GM18520 (cell line): Measurements from ENCODE around the gene POU6F2.
"Not testable (repeated sequence)": the region's sequence is repeated elsewhere in the genome, so short reads cannot be mapped to it uniquely, and the experiment has no call there.

Experiments used
- ATAC-seq: cut with Tn5 transposase; IDR thresholded peaks from one replicate; pipeline ENCODE4 v1.9.1; 2021; ENCODE audit not compliant: unreplicated experiment

The POU6F2 gene

DNA sequence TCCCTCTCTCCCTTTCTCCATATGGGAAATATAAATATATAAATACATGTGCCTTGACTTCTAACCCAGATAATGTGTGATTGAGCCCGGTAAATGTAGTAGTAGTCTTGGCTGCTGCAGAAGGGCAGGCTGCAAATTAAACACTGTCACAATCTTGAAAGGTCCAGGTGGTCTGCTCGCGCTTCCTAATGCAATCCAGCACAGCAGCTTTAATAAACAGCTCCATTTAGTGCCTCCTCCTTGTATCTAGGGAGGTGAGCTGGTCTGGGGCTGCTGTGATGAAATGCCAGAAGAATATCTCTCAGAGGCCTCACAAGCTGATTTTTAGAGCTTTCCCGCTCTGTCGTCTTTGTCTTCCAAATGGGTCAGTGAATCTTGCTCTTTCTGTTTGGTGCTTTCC, 782 bp downstream of the POU6F2 start:
- no peak for ATAC-seq

DNA sequence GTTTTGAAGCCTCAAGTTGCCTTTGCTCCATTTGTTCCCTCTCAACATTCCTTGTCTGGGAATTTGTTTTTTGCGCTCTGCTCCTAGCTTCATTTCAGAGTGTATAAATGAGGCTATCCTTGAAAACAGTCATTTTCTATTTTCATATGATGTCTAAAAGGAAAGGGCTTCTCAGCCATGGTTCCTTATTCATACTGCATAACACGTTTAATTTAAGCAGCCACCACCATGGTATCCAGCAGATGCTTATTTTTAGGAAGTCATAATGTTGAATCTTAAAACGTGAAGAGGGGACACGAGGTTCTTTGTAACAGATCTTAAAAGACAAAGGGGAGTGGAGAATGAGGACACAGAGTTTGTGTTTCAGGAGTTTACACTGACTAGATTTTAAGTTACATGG, 14.5 kb downstream of the POU6F2 start:
- ATAC-seq: no peak

DNA sequence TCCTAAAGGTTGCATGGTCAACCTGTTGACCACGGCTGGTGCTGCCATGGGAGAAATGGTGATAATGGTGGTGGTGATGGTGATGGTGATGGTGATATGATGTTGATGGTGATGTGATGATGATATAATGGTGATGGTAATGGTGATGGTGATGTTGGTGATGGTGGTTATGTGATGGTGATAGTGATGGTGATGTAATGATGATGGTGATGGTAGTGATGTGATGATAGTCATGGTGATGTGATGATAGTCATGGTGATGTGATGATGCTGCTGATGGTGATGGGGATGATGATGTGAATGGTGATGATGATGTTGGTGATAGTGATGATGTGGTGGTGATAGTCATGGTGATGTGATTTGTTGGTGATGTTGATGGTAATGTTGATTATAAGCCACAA, 23.9 kb downstream of the POU6F2 start:
- ATAC-seq: no peak

DNA sequence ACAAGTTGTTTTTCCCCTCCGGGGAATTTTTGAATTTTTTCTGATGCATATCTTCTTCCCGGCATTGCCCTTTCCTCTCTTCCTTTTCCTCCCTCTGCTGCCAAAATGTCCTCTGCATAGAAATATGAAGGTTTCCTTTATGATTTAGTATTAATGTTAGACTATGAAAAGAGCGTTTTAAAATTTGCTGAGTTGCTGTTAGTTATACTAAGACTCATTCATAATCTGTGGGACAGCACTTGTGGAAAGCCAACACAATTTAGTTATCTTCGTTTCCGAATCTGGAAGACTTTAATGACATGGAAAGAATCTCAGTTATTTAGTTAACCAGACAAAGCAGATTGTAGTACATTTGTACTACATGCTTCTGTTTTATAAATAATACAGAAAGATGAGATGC, 25.0 kb downstream of the POU6F2 start:
- ATAC-seq: no peak

- ATAC-seq: no peak
These were observed 27.3 kb downstream of the POU6F2 start for GRCh38 chr7:39005036-39005435.

- ATAC-seq: no peak
These were observed 27.8 kb downstream of the POU6F2 start for GRCh38 chr7:39005461-39005860.

- not testable (repeated sequence) for ATAC-seq
These were observed 35.6 kb downstream of the POU6F2 start for GRCh38 chr7:39013049-39013939.

DNA sequence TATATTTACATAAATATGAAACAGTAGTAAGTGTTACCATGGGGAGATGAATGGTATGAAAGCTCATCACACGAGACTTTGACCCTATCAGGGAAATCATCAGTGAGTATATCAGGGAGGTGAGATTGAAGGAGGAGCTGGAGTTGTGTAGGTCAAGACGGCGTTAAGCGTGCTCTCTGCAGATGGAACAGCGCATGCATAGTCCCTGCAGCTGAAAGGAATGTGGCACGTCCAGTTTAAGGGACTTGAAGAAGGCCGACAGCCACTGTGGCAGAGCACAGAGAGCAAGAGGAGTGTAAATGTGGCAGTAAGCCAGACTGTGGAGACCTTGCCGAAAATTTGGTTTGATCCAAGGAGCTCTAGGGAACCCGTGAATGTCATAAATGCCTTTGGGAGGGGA, 38.9 kb downstream of the POU6F2 start:
- ATAC-seq: no peak

DNA sequence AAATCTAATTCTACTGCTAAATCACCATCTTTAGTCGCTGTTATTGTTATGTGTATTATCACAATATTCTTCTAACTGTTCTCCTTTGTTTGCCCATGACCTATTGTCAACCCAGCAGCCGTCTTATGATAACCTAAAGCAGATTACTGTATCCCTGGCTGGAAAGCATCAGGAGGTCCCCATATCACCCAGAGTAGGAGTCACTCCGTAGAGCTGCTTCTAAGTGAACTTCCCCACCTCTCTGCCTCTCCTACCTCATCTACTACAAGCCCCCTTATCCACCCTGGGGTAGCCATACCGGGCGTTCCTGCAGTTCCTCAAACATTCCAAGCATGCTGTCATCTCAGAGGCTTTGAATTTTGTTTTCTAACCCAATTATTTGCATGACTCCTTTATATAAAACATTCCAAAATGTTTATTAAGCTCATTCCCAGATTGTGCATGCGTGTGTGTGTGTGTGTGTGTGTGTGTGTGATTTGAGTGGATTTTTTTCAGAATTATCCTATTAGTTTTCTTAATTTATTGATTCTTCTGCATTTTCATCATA, 39.7 kb downstream of the POU6F2 start:
- no peak for ATAC-seq

DNA sequence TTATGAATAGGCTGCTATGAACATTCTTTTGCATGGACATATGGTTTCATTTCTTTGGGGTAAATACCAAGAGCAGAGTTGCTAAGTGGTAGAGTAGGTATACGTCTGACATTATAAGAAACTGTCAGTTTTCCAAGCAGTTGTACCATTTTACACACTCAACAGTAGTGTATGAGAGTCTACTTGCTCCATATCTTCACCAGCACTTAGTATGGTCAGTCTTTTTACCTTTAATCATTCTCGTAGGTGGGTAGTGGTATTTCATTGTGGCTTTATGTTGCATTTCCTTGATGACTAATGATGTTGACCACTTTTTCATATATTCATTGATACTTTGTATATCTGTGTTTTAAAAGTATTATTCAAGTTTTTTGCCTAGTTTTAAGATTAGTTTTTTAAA, 45.1 kb downstream of the POU6F2 start:
- no peak for ATAC-seq

- no peak for ATAC-seq
These were observed 49.8 kb downstream of the POU6F2 start for GRCh38 chr7:39027491-39027890.

GRCh38 chr7:39033885-39034624, 56.3 kb downstream of the POU6F2 start:
- no peak for ATAC-seq

- ATAC-seq: no peak
These were observed 57.4 kb downstream of the POU6F2 start for GRCh38 chr7:39035156-39035555.

DNA sequence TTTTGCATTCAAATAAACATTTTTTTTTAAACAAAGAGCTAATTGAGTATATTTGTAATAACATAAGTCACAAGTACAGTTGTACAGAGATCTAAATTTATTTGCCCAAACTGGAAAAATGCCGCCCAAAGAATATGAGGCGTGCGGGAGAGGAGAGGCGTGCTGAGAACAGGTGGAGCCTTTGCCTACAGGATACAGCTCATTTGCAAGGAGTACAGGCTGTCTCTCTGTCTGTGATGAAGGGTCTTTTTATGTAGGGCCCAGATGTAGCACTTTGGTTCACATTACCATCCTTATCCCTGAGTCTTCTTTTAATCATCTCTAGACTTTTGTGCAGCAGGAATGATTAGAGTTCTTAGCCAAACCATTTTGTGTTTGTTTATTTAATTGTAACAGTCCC, 58.2 kb downstream of the POU6F2 start:
- ATAC-seq: no peak

- ATAC-seq: no peak
These were observed 65.0 kb downstream of the POU6F2 start for GRCh38 chr7:39042670-39043069.

- ATAC-seq: no peak
These were observed 65.8 kb downstream of the POU6F2 start for GRCh38 chr7:39043531-39043930.

DNA sequence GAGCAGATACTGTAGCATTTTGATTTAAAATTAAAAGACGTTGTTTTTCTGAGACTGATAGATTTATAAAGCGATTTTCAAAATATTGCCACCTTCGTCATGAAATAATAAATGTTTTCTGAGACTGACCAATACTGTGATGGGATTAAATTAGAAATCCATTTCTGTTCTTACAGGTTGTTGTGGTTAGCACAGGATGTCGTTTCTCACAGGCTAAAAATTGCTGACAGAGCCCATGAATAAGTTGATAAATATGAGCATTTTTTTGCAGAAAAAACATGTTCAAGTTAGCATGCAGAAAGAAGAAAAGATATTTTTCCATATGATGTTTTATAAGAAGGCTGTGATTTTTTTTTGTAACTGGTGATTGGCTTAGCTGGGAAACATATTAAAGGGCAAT, 66.8 kb downstream of the POU6F2 start:
- no peak for ATAC-seq

DNA sequence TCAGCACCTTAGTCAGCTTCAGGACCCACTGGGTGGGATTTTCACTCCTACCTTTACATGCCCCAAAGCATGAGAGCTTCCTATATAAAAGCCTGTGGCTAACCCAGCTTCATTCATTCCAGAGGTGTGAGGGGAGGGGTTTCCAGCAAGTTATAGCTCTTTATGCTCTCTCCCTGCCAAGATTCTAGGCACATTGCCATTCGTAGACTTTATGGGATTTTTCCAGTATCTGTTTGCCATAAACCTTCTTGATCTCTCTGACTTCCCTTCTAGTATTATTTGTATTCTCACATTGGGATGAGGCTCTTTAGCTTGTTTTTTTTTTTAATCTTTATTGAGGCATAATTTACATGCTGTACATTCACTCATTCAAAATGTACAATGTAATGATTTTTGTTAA, 67.5 kb downstream of the POU6F2 start:
- no peak for ATAC-seq

DNA sequence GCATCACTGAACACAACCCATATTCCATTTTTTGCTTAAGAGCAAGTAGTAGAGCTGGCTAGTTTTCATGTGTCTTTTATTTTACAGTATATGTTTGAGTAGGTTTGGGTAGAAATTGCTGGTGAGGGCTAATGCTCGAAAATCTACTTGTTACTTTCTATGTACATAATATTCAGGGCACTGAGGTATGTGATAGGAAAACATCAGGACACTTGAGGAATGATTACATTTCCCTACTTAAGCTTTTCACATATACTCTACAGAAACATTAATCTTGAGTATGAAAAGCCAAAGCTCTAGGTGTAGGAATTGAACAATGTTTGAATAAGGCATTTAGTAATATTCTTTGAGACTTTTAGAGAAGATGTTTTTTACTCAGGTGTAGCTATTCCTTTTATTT, 73.6 kb downstream of the POU6F2 start:
- ATAC-seq: no peak

- ATAC-seq: no peak
These were observed 74.0 kb downstream of the POU6F2 start for GRCh38 chr7:39051707-39052106.

DNA sequence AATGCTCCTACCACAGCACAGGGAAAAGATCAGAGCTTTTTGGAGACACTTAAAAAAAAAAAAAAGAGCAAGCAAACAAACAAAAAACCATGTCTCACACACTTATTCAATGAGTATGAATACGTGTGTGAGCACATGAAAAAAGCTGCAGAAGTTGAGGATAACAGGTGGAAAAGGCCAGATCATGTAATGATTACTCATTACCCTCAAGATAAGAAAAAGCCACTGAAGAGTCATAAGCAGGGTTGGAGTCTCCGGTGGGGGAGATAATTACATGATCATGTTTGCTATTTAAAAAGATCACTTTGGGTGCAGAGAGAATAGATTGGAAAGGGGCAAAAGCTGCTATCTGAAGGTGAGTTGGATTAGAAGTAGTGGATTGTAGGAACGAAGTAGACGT, 77.0 kb downstream of the POU6F2 start:
- no peak for ATAC-seq

DNA sequence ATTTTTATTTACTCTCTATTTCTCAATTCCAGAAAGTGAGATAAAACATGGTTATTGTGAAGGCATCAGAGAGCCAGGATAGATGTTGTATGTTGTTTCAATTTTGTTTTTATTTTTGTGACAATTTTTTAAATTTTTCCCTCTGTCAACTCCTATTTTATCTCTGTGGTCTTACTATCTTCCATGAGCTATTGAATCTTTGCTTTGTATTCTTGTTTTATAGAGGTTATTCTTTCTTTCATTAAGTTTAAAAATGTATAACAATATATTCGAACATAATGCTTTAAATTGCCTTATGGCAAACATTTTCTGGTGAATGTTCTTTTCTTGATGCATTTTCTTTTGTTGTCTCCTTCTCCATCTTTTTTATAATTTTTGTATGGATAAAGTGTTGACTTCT, 78.4 kb downstream of the POU6F2 start:
- ATAC-seq: no peak
